Osteoblast (primary cell): ENCODE data around the gene STRN4. TPM values are rescaled to one million over a fixed set of nuclear protein-coding genes. Genes with fewer than 3 reads are reported as not detected.

Experiments used
- DNase-seq: peaks from one replicate; pipeline ENCODE4 v3.0.0; 2011; ENCODE audit warnings: low spot score, mixed read lengths; ENCODE audit not compliant: insufficient read length; ENCODE audit errors: missing footprints
- H2AFZ ChIP-seq: 2 replicates; pipeline ENCODE4 v1.6.0; 2011; ENCODE audit warnings: mild to moderate bottlenecking, low read length
- H3K27ac ChIP-seq: 2 replicates; pipeline ENCODE4 v1.5.1; 2011; ENCODE audit warnings: mild to moderate bottlenecking, low read depth, low read length, moderate library complexity
- H3K27me3 ChIP-seq: 2 replicates; pipeline ENCODE4 v1.6.0; 2012; ENCODE audit warnings: mild to moderate bottlenecking, control low read depth, inconsistent platforms, low read length, moderate library complexity; ENCODE audit not compliant: insufficient read depth
- H3K36me3 ChIP-seq: 2 replicates; pipeline ENCODE4 v1.5.1; 2011; ENCODE audit warnings: mild to moderate bottlenecking, low read length, control low read depth, moderate library complexity; ENCODE audit not compliant: insufficient read depth
- H3K4me1 ChIP-seq: 2 replicates; pipeline ENCODE4 v1.5.1; 2011; ENCODE audit warnings: mild to moderate bottlenecking, low read length, control low read depth, moderate library complexity; ENCODE audit not compliant: insufficient read depth
- H3K4me2 ChIP-seq: 2 replicates; pipeline ENCODE4 v1.6.0; 2011; ENCODE audit warnings: mild to moderate bottlenecking, low read length; ENCODE audit not compliant: insufficient read depth
- H3K4me3 ChIP-seq: fragments of 200-600 bp; sonication (generic); 3 replicates; pipeline ENCODE4 v1.5.1; 2012; ENCODE audit warnings: mild to moderate bottlenecking, low read length, inconsistent platforms; ENCODE audit not compliant: insufficient read depth
- H3K79me2 ChIP-seq: 2 replicates; pipeline ENCODE4 v1.6.0; 2012; ENCODE audit warnings: mild to moderate bottlenecking, low read length, control low read depth, inconsistent platforms; ENCODE audit not compliant: insufficient read depth
- H3K9me3 ChIP-seq: 2 replicates; pipeline ENCODE4 v1.5.1; 2011; ENCODE audit warnings: low read depth, low read length, control low read depth
- H4K20me1 ChIP-seq: 2 replicates; pipeline ENCODE4 v1.6.0; 2012; ENCODE audit warnings: mild to moderate bottlenecking, low read length, control low read depth; ENCODE audit not compliant: insufficient read depth
- total RNA-seq: library from RNA; depleted of rRNA; stranded (reverse); fragments of >200 nt; gene quantifications from 2 replicates; pipeline ENCODE4 v1.2.3, GENCODE V29; 2012
- TF ChIP-seq, protein P1 (sequence below): IDR thresholded peaks from 2 replicates; pipeline ENCODE4 v1.5.1; 2011; ENCODE audit warnings: mild to moderate bottlenecking, low read depth, low read length, moderate library complexity; ENCODE audit errors: extremely low read depth

The STRN4 gene
- total RNA-seq, 1 donor: 56.5 TPM

DNA sequence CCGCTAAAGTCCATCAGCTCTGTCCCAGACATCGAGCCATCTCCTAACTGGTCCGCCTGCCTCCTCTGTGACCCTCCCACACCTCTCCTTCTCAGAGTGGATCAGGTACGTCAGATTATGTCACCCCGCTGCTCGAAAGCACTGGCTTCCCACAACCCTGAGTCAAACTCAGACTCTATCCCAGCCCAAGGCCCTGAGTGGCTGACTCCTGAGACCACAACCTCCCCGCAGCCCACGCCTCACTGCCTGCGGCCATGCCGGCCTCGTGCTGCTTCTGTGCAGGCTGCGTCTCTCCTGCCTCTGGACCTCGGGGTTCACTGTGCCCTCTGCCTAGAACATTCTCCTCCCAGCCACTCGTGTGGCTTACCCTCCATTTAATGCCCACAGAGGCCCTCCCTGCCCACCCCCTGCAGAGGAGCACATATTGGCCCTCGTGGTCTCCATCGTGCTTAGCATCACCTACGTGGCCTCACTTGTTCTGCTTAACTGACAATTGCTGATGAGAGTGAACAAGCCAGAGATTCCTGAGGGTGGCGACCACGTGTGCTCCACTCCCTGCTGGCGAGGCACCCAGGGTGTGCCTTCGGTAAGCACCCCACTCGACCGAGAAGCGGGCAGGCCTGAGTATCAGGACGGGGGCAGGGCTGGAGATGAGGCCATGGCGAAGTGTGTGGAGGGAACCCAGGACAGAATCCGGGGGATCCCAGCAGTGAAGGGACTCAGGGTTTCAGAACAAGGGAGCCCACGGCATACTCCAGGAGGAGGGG, 13.9 kb downstream of the STRN4 start:
- DNase-seq: no peak
- Histone ChIP-seq H3K4me1 (peaks cover 32% of the 10 kb centered on the region), H3K79me2 (peaks cover 79% of the 10 kb centered on the region), H2AFZ (no peak overlapping the region), H3K27ac (peak overlapping the region; percentile 91), H3K27me3 (no peaks in the 10 kb centered on the region), H3K4me2 (no peak overlapping the region), H3K36me3 (peaks cover 63% of the 10 kb centered on the region), H3K9me3 (no peaks in the 10 kb centered on the region), H3K4me3 (no peak overlapping the region), H4K20me1 (peaks cover 67% of the 10 kb centered on the region)
- TF ChIP-seq, protein P1, sequence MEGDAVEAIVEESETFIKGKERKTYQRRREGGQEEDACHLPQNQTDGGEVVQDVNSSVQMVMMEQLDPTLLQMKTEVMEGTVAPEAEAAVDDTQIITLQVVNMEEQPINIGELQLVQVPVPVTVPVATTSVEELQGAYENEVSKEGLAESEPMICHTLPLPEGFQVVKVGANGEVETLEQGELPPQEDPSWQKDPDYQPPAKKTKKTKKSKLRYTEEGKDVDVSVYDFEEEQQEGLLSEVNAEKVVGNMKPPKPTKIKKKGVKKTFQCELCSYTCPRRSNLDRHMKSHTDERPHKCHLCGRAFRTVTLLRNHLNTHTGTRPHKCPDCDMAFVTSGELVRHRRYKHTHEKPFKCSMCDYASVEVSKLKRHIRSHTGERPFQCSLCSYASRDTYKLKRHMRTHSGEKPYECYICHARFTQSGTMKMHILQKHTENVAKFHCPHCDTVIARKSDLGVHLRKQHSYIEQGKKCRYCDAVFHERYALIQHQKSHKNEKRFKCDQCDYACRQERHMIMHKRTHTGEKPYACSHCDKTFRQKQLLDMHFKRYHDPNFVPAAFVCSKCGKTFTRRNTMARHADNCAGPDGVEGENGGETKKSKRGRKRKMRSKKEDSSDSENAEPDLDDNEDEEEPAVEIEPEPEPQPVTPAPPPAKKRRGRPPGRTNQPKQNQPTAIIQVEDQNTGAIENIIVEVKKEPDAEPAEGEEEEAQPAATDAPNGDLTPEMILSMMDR: no peak

- no peak for DNase-seq
- Histone ChIP-seq H3K9me3 (no peaks in the 10 kb centered on the region), H4K20me1 (peaks cover 71% of the 10 kb centered on the region), H3K36me3 (peaks cover 63% of the 10 kb centered on the region), H3K27me3 (no peaks in the 10 kb centered on the region), H3K79me2 (peaks cover 78% of the 10 kb centered on the region), H3K4me3 (peak overlapping the region; percentile 5), H2AFZ (no peak overlapping the region), H3K4me1 (peaks cover 32% of the 10 kb centered on the region), H3K4me2 (peak overlapping the region; percentile 46), H3K27ac (peak overlapping the region; percentile 91)
- TF ChIP-seq, protein P1: no peak
These were observed 14.7 kb downstream of the STRN4 start for GRCh38 chr19:46731584-46731983.

- H3K36me3 ChIP-seq: peaks cover 67% of the 10 kb centered on the region
- peaks cover 32% of the 10 kb centered on the region for H3K4me1 ChIP-seq
- H3K4me2 ChIP-seq: peak overlapping the region; percentile 46
- H3K27me3 ChIP-seq: no peaks in the 10 kb centered on the region
- TF ChIP-seq, protein P1: no peak
- H4K20me1 ChIP-seq: peaks cover 73% of the 10 kb centered on the region
- H2AFZ ChIP-seq: no peak overlapping the region
- peak overlapping the region; percentile 91 for H3K27ac ChIP-seq
- H3K9me3 ChIP-seq: no peaks in the 10 kb centered on the region
- H3K79me2 ChIP-seq: peaks cover 76% of the 10 kb centered on the region
- DNase-seq: peak; percentile 100
- peak overlapping the region; percentile 9 for H3K4me3 ChIP-seq
These were observed 15.2 kb downstream of the STRN4 start for GRCh38 chr19:46731007-46731501.

GRCh38 chr19:46730595-46730994, 15.7 kb downstream of the STRN4 start:
- H3K4me2 ChIP-seq: no peak overlapping the region
- H3K79me2 ChIP-seq: peaks cover 76% of the 10 kb centered on the region
- DNase-seq: no peak
- H3K4me3 ChIP-seq: peak overlapping the region; percentile 9
- peaks cover 32% of the 10 kb centered on the region for H3K4me1 ChIP-seq
- no peaks in the 10 kb centered on the region for H3K27me3 ChIP-seq
- H3K9me3 ChIP-seq: no peaks in the 10 kb centered on the region
- peak overlapping the region; percentile 91 for H3K27ac ChIP-seq
- H3K36me3 ChIP-seq: peaks cover 72% of the 10 kb centered on the region
- TF ChIP-seq, protein P1: no peak
- no peak overlapping the region for H2AFZ ChIP-seq
- peaks cover 78% of the 10 kb centered on the region for H4K20me1 ChIP-seq
